Erythroblast (primary cell): ENCODE data around the gene UNK.
"Not testable (repeated sequence)": the region's sequence is repeated elsewhere in the genome, so short reads cannot be mapped to it uniquely, and the experiment has no call there.

Experiments
- GATA1 ChIP-seq: IDR thresholded peaks from 2 replicates; pipeline ENCODE4 v1.6.1; 2011; ENCODE audit warnings: low read depth, mild to moderate bottlenecking, control low read depth, low read length, moderate library complexity
- POLR2A ChIP-seq: IDR thresholded peaks from 2 replicates; pipeline ENCODE4 v1.6.1; 2011; ENCODE audit warnings: mild to moderate bottlenecking, low read length

DNA sequence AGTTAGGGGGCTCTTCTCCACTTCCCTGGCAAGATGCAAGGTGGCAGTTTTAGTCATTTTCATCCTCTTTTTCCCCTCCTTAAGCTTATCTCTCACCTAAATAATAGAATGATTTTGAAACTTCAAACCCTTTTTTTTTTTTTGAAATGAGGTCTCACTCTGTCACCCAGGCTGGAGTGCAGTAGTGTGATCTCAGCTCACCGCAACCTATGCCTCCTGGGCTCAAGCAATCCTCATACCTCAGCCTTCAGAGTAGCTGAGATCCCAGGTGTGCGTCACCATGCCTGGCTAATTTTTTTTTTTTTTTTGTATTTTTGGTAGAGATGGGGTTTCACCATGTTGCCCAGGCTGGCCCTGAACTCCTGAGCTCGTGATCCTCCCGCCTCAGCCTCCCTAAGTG lies 80.3 kb downstream of the UNK start:
- TF ChIP-seq POLR2A, GATA1: not testable (repeated sequence)
